GM12872 (cell line): ENCODE measurements around the gene CCDC90B.

Experiments used
- CTCF ChIP-seq: IDR thresholded peaks from 3 replicates; pipeline ENCODE4 v1.5.1; 2011; ENCODE audit warnings: low read depth, mild to moderate bottlenecking, low read length, moderate library complexity; ENCODE audit not compliant: insufficient read depth

Gene CCDC90B

GRCh38 chr11:83219095-83219494 lies 67.1 kb downstream of the CCDC90B start:
- TF ChIP-seq CTCF, result peak; percentile 32; the same call in 1 of the 3 replicates
